HepG2 (cell line): ENCODE measurements around the gene TNFSF13. TPM values are rescaled to one million over a fixed set of nuclear protein-coding genes. Genes with fewer than 3 reads are reported as not detected.

Source experiments
- ARID5B ChIP-seq: IDR thresholded peaks from 2 replicates; pipeline ENCODE4 v1.4.0; 2020; ENCODE audit warnings: mild to moderate bottlenecking, missing genetic modification reagents
- CBX5 ChIP-seq: sonication (generic); formaldehyde crosslinking; IDR thresholded peaks from 2 replicates; pipeline ENCODE4 v1.4.0; 2020; ENCODE audit warnings: missing genetic modification reagents, borderline replicate concordance
- FOXP4 ChIP-seq: sonication (generic); formaldehyde crosslinking; IDR thresholded peaks from 2 replicates; pipeline ENCODE4 v1.4.0; 2020; ENCODE audit warnings: missing genetic modification reagents
- KDM6A ChIP-seq: IDR thresholded peaks from 2 replicates; pipeline ENCODE4 v1.6.1; 2016; ENCODE audit warnings: low read depth
- KLF11 ChIP-seq: IDR thresholded peaks from 2 replicates; pipeline ENCODE4 v1.6.1; 2016; ENCODE audit warnings: missing compliant biosample characterization
- KLF9 ChIP-seq: IDR thresholded peaks from 2 replicates; pipeline ENCODE4 v1.6.1; 2016; ENCODE audit warnings: low read depth
- MED13 ChIP-seq: sonication (generic); formaldehyde crosslinking; IDR thresholded peaks from 2 replicates; pipeline ENCODE4 v1.5.0; 2020; ENCODE audit warnings: missing genetic modification reagents
- MYC ChIP-seq: sonication (generic); formaldehyde crosslinking; IDR thresholded peaks from 2 replicates; pipeline ENCODE4 v1.9.0; 2021; ENCODE audit warnings: missing genetic modification reagents, borderline replicate concordance
- NCOA5 ChIP-seq: sonication (generic); formaldehyde crosslinking; IDR thresholded peaks from 2 replicates; pipeline ENCODE4 v1.4.0; 2020; ENCODE audit warnings: missing genetic modification reagents
- RBM22 ChIP-seq: fragments of 200-400 bp; formaldehyde crosslinking; optimal IDR thresholded peaks from 2 replicates; pipeline ENCODE3; 2017; ENCODE audit warnings: mild to moderate bottlenecking, low read length, moderate library complexity
- SAFB2 ChIP-seq: sonication (generic); formaldehyde crosslinking; IDR thresholded peaks from 2 replicates; pipeline ENCODE4 v1.5.1; 2020; ENCODE audit warnings: missing genetic modification reagents, low read depth, mild to moderate bottlenecking, borderline replicate concordance
- SMYD3 ChIP-seq: sonication (generic); formaldehyde crosslinking; IDR thresholded peaks from 2 replicates; pipeline ENCODE4 v1.8.1; 2023; ENCODE audit warnings: mild to moderate bottlenecking, missing genetic modification reagents
- SOX5 ChIP-seq: IDR thresholded peaks from 2 replicates; pipeline ENCODE4 v1.6.1; 2016; ENCODE audit warnings: borderline replicate concordance
- THYN1 ChIP-seq: sonication (generic); formaldehyde crosslinking; IDR thresholded peaks from 2 replicates; pipeline ENCODE4 v1.8.1; 2023; ENCODE audit warnings: low read depth, mild to moderate bottlenecking, moderate library complexity, missing genetic modification reagents, borderline replicate concordance
- YEATS2 ChIP-seq: sonication (generic); formaldehyde crosslinking; IDR thresholded peaks from 2 replicates; pipeline ENCODE4 v1.4.0; 2020; ENCODE audit warnings: missing genetic modification reagents, borderline replicate concordance
- ZEB1 ChIP-seq: IDR thresholded peaks from 2 replicates; pipeline ENCODE4 v1.6.1; 2012; ENCODE audit warnings: mild to moderate bottlenecking, low read depth, inconsistent platforms; ENCODE audit not compliant: insufficient replicate concordance
- ZFP90 ChIP-seq: sonication (generic); formaldehyde crosslinking; IDR thresholded peaks from 2 replicates; pipeline ENCODE4 v1.8.0; 2022; ENCODE audit warnings: missing genetic modification reagents, mild to moderate bottlenecking, inconsistent platforms, borderline replicate concordance
- ZNF143 ChIP-seq: sonication (generic); formaldehyde crosslinking; IDR thresholded peaks from 2 replicates; pipeline ENCODE4 v1.4.0; 2020; ENCODE audit warnings: missing genetic modification reagents
- ZNF547 ChIP-seq: sonication (generic); formaldehyde crosslinking; IDR thresholded peaks from 2 replicates; pipeline ENCODE4 v1.5.1; 2020; ENCODE audit warnings: mild to moderate bottlenecking, missing genetic modification reagents
- ZNF777 ChIP-seq: sonication (generic); formaldehyde crosslinking; IDR thresholded peaks from 2 replicates; pipeline ENCODE4 v1.4.0; 2020; ENCODE audit warnings: missing genetic modification reagents
- polyA plus RNA-seq, 8 experiments: library from polyadenylated mRNA; depleted of rRNA in 3 of 8; stranded (reverse) in 7 of 8; unstranded in 1 of 8; fragments of >200 nt; fragmentation: Illumina TruSeq in 4 of 8; extraction: Trizol in 4 of 8; gene quantifications; 2 replicates each; pipeline versions ENCODE4 v1.2.1 to v1.2.3, GENCODE V29; 2011 to 2016; ENCODE audit warnings: low read depth in 4 of 8, missing spikeins in 1 of 8, mixed read lengths in 1 of 8; ENCODE audit not compliant: insufficient read depth in 1 of 8
- total RNA-seq, 5 experiments: library from RNA; depleted of rRNA; stranded (reverse); fragments of >200 nt; fragmentation: Illumina TruSeq; extraction: Trizol; gene quantifications; 2 replicates each; pipeline ENCODE4 v1.2.3, GENCODE V29; 2016; ENCODE audit warnings: low read depth in 1 of 5
- TF ChIP-seq, protein P1 (sequence below): sonication (generic); formaldehyde crosslinking; IDR thresholded peaks from 2 replicates; pipeline ENCODE4 v1.5.1; 2020; ENCODE audit warnings: mild to moderate bottlenecking, missing genetic modification reagents, borderline replicate concordance
- TF ChIP-seq, protein P2 (sequence below): sonication (generic); formaldehyde crosslinking; IDR thresholded peaks from 2 replicates; pipeline ENCODE4 v1.4.0; 2020; ENCODE audit warnings: mild to moderate bottlenecking, low read depth, missing genetic modification reagents

Gene TNFSF13
- total and polyA plus RNA-seq, 2 of the 13 experiments (the other 11 are each of a cell fraction or from before 2014, with no cell fraction given): 2.5 to 3.3 TPM

DNA sequence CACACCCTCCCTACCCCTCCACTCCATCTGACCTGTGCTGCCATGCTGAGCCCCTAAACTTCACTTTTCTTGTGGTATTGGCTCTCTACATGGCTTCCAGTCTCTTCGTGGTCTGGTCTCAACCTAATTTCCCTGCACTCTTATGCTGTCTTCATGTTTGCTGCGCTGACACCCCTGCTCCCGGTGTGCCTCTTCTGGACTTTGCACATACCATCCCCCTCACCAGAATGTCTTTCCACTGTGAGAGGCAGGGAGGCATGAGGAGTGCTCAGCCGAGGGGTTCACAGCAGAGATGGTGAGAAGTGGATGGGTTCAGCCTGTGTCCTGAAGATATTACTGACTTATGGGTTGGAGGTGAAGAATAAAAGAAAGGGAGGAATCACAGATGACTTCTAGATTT, 7.2 kb upstream of the TNFSF13 start (continued):
- no peak for TF ChIP-seq MED13
- no peak for TF ChIP-seq YEATS2 (CRISPR knock-in tag)
- TF ChIP-seq SOX5 (CRISPR knock-in tag): no peak
- no peak for TF ChIP-seq KLF9 (CRISPR knock-in tag)
- TF ChIP-seq RBM22: no peak
- TF ChIP-seq ZNF777: no peak
- TF ChIP-seq SMYD3 (CRISPR knock-in tag): no peak
- TF ChIP-seq THYN1 (CRISPR knock-in tag): no peak
- no peak for TF ChIP-seq ZEB1
- TF ChIP-seq, protein P1, sequence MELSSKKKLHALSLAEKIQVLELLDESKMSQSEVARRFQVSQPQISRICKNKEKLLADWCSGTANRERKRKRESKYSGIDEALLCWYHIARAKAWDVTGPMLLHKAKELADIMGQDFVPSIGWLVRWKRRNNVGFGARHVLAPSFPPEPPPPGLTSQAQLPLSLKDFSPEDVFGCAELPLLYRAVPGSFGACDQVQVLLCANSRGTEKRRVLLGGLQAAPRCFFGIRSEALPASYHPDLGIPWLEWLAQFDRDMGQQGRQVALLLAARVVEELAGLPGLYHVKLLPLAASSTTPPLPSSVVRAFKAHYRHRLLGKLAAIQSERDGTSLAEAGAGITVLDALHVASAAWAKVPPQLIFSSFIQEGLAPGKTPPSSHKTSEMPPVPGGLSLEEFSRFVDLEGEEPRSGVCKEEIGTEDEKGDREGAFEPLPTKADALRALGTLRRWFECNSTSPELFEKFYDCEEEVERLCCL (CRISPR knock-in tag): no peak
- TF ChIP-seq SAFB2 (CRISPR knock-in tag): no peak
- TF ChIP-seq FOXP4: no peak
- TF ChIP-seq, protein P2, sequence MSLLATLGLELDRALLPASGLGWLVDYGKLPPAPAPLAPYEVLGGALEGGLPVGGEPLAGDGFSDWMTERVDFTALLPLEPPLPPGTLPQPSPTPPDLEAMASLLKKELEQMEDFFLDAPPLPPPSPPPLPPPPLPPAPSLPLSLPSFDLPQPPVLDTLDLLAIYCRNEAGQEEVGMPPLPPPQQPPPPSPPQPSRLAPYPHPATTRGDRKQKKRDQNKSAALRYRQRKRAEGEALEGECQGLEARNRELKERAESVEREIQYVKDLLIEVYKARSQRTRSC: no peak
- TF ChIP-seq CBX5 (CRISPR knock-in tag): no peak; the same call in 1 of the 2 replicates
- peak; percentile 82 for TF ChIP-seq KDM6A
- TF ChIP-seq ZNF547 (CRISPR knock-in tag): no peak
- TF ChIP-seq NCOA5 (CRISPR knock-in tag): no peak
- no peak for TF ChIP-seq KLF11 (CRISPR knock-in tag)
- TF ChIP-seq ZNF143 (CRISPR knock-in tag): no peak
- TF ChIP-seq MYC (CRISPR knock-in tag): no peak
- peak; percentile 58 for TF ChIP-seq ARID5B (CRISPR knock-in tag)
- no peak for TF ChIP-seq ZFP90
